ACC112 (cell line): Measurements from ENCODE around the gene CCDC192.

Source experiments
- H2AFZ ChIP-seq: fragments of 200-600 bp; sonication (generic); one replicate; pipeline ENCODE4 v1.6.0; 2017; ENCODE audit warnings: antibody characterized with exemption, low read length; ENCODE audit not compliant: unreplicated experiment
- H3K27ac ChIP-seq: fragments of 200-600 bp; sonication (generic); 2 replicates; pipeline ENCODE4 v1.5.1; 2014; ENCODE audit warnings: low read depth, mild to moderate bottlenecking, antibody characterized with exemption, low read length, moderate library complexity
- H3K27me3 ChIP-seq: fragments of 200-600 bp; sonication (generic); 2 replicates; pipeline ENCODE4 v1.6.1; 2014; ENCODE audit warnings: mild to moderate bottlenecking, antibody characterized with exemption, low read length, moderate library complexity, mixed read lengths; ENCODE audit not compliant: insufficient read depth
- H3K36me3 ChIP-seq: fragments of 200-600 bp; sonication (generic); 2 replicates; pipeline ENCODE4 v1.6.1; 2016; ENCODE audit warnings: mild to moderate bottlenecking, antibody characterized with exemption, low read length, moderate library complexity, mixed read lengths; ENCODE audit not compliant: insufficient read depth
- H3K4me1 ChIP-seq: fragments of 200-600 bp; sonication (generic); one replicate; pipeline ENCODE4 v1.6.1; 2016; ENCODE audit warnings: low read length, mixed read lengths; ENCODE audit not compliant: insufficient read depth, unreplicated experiment, control insufficient read depth
- H3K4me3 ChIP-seq: fragments of 200-600 bp; sonication (generic); 2 replicates; pipeline ENCODE4 v1.5.1; 2014; ENCODE audit warnings: mild to moderate bottlenecking, low read depth, low read length
- H3K79me2 ChIP-seq: fragments of 200-600 bp; sonication (generic); one replicate; pipeline ENCODE4 v1.6.0; 2016; ENCODE audit warnings: low read length; ENCODE audit not compliant: control insufficient read depth, unreplicated experiment, insufficient read depth

CCDC192 gene

GRCh38 chr5:127830157-127830556 lies 127.0 kb downstream of the CCDC192 start:
- H3K36me3 ChIP-seq, result no peaks in the 10 kb centered on the region
- no peaks in the 10 kb centered on the region for H3K27me3 ChIP-seq
- H3K79me2 ChIP-seq, result no peaks in the 10 kb centered on the region
- H2AFZ ChIP-seq, result no peak overlapping the region
- peaks cover 6% of the 10 kb centered on the region for H3K4me1 ChIP-seq
- no peak overlapping the region for H3K27ac ChIP-seq
- no peak overlapping the region for H3K4me3 ChIP-seq

GRCh38 chr5:127830829-127831598 lies 127.8 kb downstream of the CCDC192 start:
- no peak overlapping the region for H3K27ac ChIP-seq
- peaks cover 6% of the 10 kb centered on the region for H3K4me1 ChIP-seq
- H3K4me3 ChIP-seq, result no peak overlapping the region
- H3K27me3 ChIP-seq, result no peaks in the 10 kb centered on the region
- no peaks in the 10 kb centered on the region for H3K36me3 ChIP-seq
- H2AFZ ChIP-seq, result no peak overlapping the region
- H3K79me2 ChIP-seq, result no peaks in the 10 kb centered on the region

GRCh38 chr5:127832067-127832466 lies 128.9 kb downstream of the CCDC192 start:
- Histone ChIP-seq H3K27ac (no peak overlapping the region), H2AFZ (no peak overlapping the region), H3K4me3 (no peak overlapping the region), H3K36me3 (no peaks in the 10 kb centered on the region), H3K27me3 (no peaks in the 10 kb centered on the region), H3K4me1 (peaks cover 6% of the 10 kb centered on the region), H3K79me2 (no peaks in the 10 kb centered on the region)

GRCh38 chr5:127834094-127834531 lies 130.9 kb downstream of the CCDC192 start:
- Histone ChIP-seq H2AFZ (peak overlapping the region; percentile 15), H3K27me3 (no peaks in the 10 kb centered on the region), H3K27ac (no peak overlapping the region; the same call in 1 of the 2 replicates)

GRCh38 chr5:127834554-127834953 lies 131.4 kb downstream of the CCDC192 start:
- Histone ChIP-seq H3K27ac (no peak overlapping the region; the same call in 1 of the 2 replicates), H3K4me1 (peaks cover 17% of the 10 kb centered on the region), H3K4me3 (no peak overlapping the region)

More at GRCh38 chr5:127834094-127834531, 130.9 kb downstream of the CCDC192 start:
- no peaks in the 10 kb centered on the region for H3K79me2 ChIP-seq
- no peaks in the 10 kb centered on the region for H3K36me3 ChIP-seq
- no peak overlapping the region for H3K4me3 ChIP-seq
- peaks cover 15% of the 10 kb centered on the region for H3K4me1 ChIP-seq

GRCh38 chr5:127838661-127839060 lies 135.5 kb downstream of the CCDC192 start:
- Histone ChIP-seq H3K27ac (peak overlapping the region; percentile 4; the same call in 1 of the 2 replicates), H3K27me3 (no peaks in the 10 kb centered on the region), H3K4me3 (no peak overlapping the region), H3K36me3 (no peaks in the 10 kb centered on the region), H3K4me1 (peaks cover 32% of the 10 kb centered on the region), H3K79me2 (no peaks in the 10 kb centered on the region), H2AFZ (peak overlapping the region; percentile 18)

More at GRCh38 chr5:127834554-127834953, 131.4 kb downstream of the CCDC192 start:
- peak overlapping the region; percentile 15 for H2AFZ ChIP-seq
- no peaks in the 10 kb centered on the region for H3K79me2 ChIP-seq
- no peaks in the 10 kb centered on the region for H3K36me3 ChIP-seq
- no peaks in the 10 kb centered on the region for H3K27me3 ChIP-seq

GRCh38 chr5:127839072-127839471 lies 135.9 kb downstream of the CCDC192 start:
- Histone ChIP-seq H3K27ac (no peak overlapping the region; the same call in 1 of the 2 replicates), H3K4me3 (no peak overlapping the region), H3K36me3 (no peaks in the 10 kb centered on the region), H3K4me1 (peaks cover 31% of the 10 kb centered on the region), H3K79me2 (no peaks in the 10 kb centered on the region), H2AFZ (peak overlapping the region; percentile 18), H3K27me3 (no peaks in the 10 kb centered on the region)

- peak overlapping the region; percentile 39 for H2AFZ ChIP-seq
- no peaks in the 10 kb centered on the region for H3K27me3 ChIP-seq
- peaks cover 25% of the 10 kb centered on the region for H3K4me1 ChIP-seq
- H3K27ac ChIP-seq, result peak overlapping the region; percentile 41; the same call in 1 of the 2 replicates
- no peak overlapping the region for H3K4me3 ChIP-seq
- H3K36me3 ChIP-seq, result no peaks in the 10 kb centered on the region
- H3K79me2 ChIP-seq, result no peaks in the 10 kb centered on the region
Observed at GRCh38 chr5:127839496-127840197, 136.5 kb downstream of the CCDC192 start.

- Histone ChIP-seq H3K79me2 (no peaks in the 10 kb centered on the region), H3K27me3 (no peaks in the 10 kb centered on the region), H3K27ac (peak overlapping the region; percentile 41; the same call in 1 of the 2 replicates), H3K4me3 (no peak overlapping the region), H3K4me1 (peaks cover 25% of the 10 kb centered on the region), H2AFZ (peak overlapping the region; percentile 39), H3K36me3 (no peaks in the 10 kb centered on the region)
Observed at GRCh38 chr5:127840198-127840524, 137.0 kb downstream of the CCDC192 start.

- no peaks in the 10 kb centered on the region for H3K36me3 ChIP-seq
- peaks cover 25% of the 10 kb centered on the region for H3K4me1 ChIP-seq
- no peak overlapping the region for H3K4me3 ChIP-seq
- H3K27me3 ChIP-seq, result no peaks in the 10 kb centered on the region
- H2AFZ ChIP-seq, result peak overlapping the region; percentile 8
- no peaks in the 10 kb centered on the region for H3K79me2 ChIP-seq
- H3K27ac ChIP-seq, result no peak overlapping the region
Observed at GRCh38 chr5:127840809-127841208, 137.6 kb downstream of the CCDC192 start.
